Esophagus squamous epithelium (tissue), 4 donors: ENCODE data around the gene KCNH1.

Source experiments
- POLR2A ChIP-seq, 4 donors: fragments of 450-650 bp; IDR thresholded peaks; one replicate each; pipeline ENCODE4 v1.6.1; 2017; ENCODE audit warnings: antibody characterized with exemption in 4 of 4, mild to moderate bottlenecking in 4 of 4, moderate library complexity in 3 of 4
- TF ChIP-seq, protein P1 (sequence below), 6 experiments: fragments of 450-650 bp in 4 of 6; fragments of 200-600 bp in 2 of 6; sonication (generic) in 2 of 6; IDR thresholded peaks; one replicate each; pipeline ENCODE4 v1.5.1; 2016 to 2019; ENCODE audit warnings: antibody characterized with exemption in 6 of 6, mild to moderate bottlenecking in 4 of 6, moderate library complexity in 4 of 6

DNA sequence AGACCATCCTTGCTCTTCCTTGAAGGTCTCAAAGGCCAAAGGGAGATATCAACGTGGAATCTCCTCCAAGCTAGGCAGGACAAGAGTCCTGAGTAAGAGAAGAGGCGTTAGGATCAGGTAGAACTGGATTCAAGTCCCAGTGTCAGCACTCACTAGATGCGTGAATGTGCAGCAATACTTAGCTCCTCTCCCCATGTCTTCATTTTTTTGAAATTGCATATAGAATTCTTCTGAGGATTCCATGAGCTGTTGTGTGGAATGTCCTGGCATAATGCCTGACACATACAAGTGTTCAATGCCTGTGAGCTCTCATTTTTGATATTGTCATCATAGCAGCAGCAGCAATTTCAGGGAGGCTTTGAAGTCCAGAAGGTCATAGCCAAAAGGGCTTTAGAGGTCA, 333.2 kb downstream of the KCNH1 start:
- TF ChIP-seq POLR2A (IDR thresholded peaks at IDR 0.05): no peak
- TF ChIP-seq, protein P1, sequence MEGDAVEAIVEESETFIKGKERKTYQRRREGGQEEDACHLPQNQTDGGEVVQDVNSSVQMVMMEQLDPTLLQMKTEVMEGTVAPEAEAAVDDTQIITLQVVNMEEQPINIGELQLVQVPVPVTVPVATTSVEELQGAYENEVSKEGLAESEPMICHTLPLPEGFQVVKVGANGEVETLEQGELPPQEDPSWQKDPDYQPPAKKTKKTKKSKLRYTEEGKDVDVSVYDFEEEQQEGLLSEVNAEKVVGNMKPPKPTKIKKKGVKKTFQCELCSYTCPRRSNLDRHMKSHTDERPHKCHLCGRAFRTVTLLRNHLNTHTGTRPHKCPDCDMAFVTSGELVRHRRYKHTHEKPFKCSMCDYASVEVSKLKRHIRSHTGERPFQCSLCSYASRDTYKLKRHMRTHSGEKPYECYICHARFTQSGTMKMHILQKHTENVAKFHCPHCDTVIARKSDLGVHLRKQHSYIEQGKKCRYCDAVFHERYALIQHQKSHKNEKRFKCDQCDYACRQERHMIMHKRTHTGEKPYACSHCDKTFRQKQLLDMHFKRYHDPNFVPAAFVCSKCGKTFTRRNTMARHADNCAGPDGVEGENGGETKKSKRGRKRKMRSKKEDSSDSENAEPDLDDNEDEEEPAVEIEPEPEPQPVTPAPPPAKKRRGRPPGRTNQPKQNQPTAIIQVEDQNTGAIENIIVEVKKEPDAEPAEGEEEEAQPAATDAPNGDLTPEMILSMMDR (IDR thresholded peaks at IDR 0.05): no peak
